HepG2 (cell line): ENCODE data around the gene ZDHHC8. TPM values are rescaled to one million over a fixed set of nuclear protein-coding genes. Genes with fewer than 3 reads are reported as not detected.

Source experiments
- EP300 ChIP-seq, 3 experiments: sonication (generic) in 1 of 3; formaldehyde crosslinking in 1 of 3; IDR thresholded peaks; 2 replicates each; pipeline versions ENCODE4 v1.5.1 to v1.6.1; 2011 to 2020; ENCODE audit warnings: low read depth in 2 of 3, low read length in 2 of 3, borderline replicate concordance in 1 of 3, improper control_type of control experiment in 1 of 3, mild to moderate bottlenecking in 1 of 3, missing genetic modification reagents in 1 of 3, moderate library complexity in 1 of 3
- FOXP4 ChIP-seq: sonication (generic); formaldehyde crosslinking; IDR thresholded peaks from 2 replicates; pipeline ENCODE4 v1.4.0; 2020; ENCODE audit warnings: missing genetic modification reagents
- GPBP1L1 ChIP-seq: sonication (generic); formaldehyde crosslinking; IDR thresholded peaks from 2 replicates; pipeline ENCODE4 v1.5.0; 2020; ENCODE audit warnings: mild to moderate bottlenecking, missing genetic modification reagents
- HOXA9 ChIP-seq: sonication (generic); formaldehyde crosslinking; IDR thresholded peaks from 2 replicates; pipeline ENCODE4 v1.8.1; 2022; ENCODE audit warnings: missing genetic modification reagents, mild to moderate bottlenecking, moderate library complexity, borderline replicate concordance
- LBX2 ChIP-seq: sonication (generic); formaldehyde crosslinking; IDR thresholded peaks from 2 replicates; pipeline ENCODE4 v1.5.0; 2020; ENCODE audit warnings: missing genetic modification reagents, mild to moderate bottlenecking, borderline replicate concordance
- MYNN ChIP-seq: sonication (generic); formaldehyde crosslinking; IDR thresholded peaks from 2 replicates; pipeline ENCODE4 v1.4.0; 2020; ENCODE audit warnings: mild to moderate bottlenecking, low read depth, missing genetic modification reagents
- NR1H2 ChIP-seq: sonication (generic); formaldehyde crosslinking; IDR thresholded peaks from 2 replicates; pipeline ENCODE4 v1.8.1; 2022; ENCODE audit warnings: low read depth, missing genetic modification reagents, borderline replicate concordance
- ZBTB38 ChIP-seq: sonication (generic); formaldehyde crosslinking; IDR thresholded peaks from 2 replicates; pipeline ENCODE4 v1.5.1; 2020; ENCODE audit warnings: mild to moderate bottlenecking, missing genetic modification reagents
- ZMYM4 ChIP-seq: sonication (generic); formaldehyde crosslinking; IDR thresholded peaks from 2 replicates; pipeline ENCODE4 v1.8.1; 2023; ENCODE audit warnings: mild to moderate bottlenecking, missing genetic modification reagents
- ZNF207 ChIP-seq: fragments of 450-650 bp; IDR thresholded peaks from 2 replicates; pipeline ENCODE4 v1.6.1; 2016; ENCODE audit warnings: antibody characterized with exemption, borderline replicate concordance
- ZNF274 ChIP-seq: sonication (generic); formaldehyde crosslinking; IDR thresholded peaks from 2 replicates; pipeline ENCODE4 v1.5.1; 2020; ENCODE audit warnings: mild to moderate bottlenecking, missing genetic modification reagents
- ZNF460 ChIP-seq: sonication (generic); formaldehyde crosslinking; IDR thresholded peaks from 2 replicates; pipeline ENCODE4 v1.5.1; 2020; ENCODE audit warnings: missing genetic modification reagents, mild to moderate bottlenecking, borderline replicate concordance
- ZNF724P ChIP-seq: sonication (generic); formaldehyde crosslinking; IDR thresholded peaks from 2 replicates; pipeline ENCODE4 v1.8.0; 2022; ENCODE audit warnings: missing genetic modification reagents, borderline replicate concordance
- ZZZ3 ChIP-seq: sonication (generic); formaldehyde crosslinking; IDR thresholded peaks from 2 replicates; pipeline ENCODE4 v1.4.0; 2020; ENCODE audit warnings: missing genetic modification reagents, mild to moderate bottlenecking, borderline replicate concordance
- polyA plus RNA-seq, 8 experiments: library from polyadenylated mRNA; depleted of rRNA in 3 of 8; stranded (reverse) in 7 of 8; unstranded in 1 of 8; fragments of >200 nt; fragmentation: Illumina TruSeq in 4 of 8; extraction: Trizol in 4 of 8; gene quantifications; 2 replicates each; pipeline versions ENCODE4 v1.2.1 to v1.2.3, GENCODE V29; 2011 to 2016; ENCODE audit warnings: low read depth in 4 of 8, missing spikeins in 1 of 8, mixed read lengths in 1 of 8; ENCODE audit not compliant: insufficient read depth in 1 of 8
- total RNA-seq, 5 experiments: library from RNA; depleted of rRNA; stranded (reverse); fragments of >200 nt; fragmentation: Illumina TruSeq; extraction: Trizol; gene quantifications; 2 replicates each; pipeline ENCODE4 v1.2.3, GENCODE V29; 2016; ENCODE audit warnings: low read depth in 1 of 5
- TF ChIP-seq, protein P1 (sequence below): sonication (generic); formaldehyde crosslinking; IDR thresholded peaks from 2 replicates; pipeline ENCODE4 v1.4.0; 2020; ENCODE audit warnings: mild to moderate bottlenecking, missing genetic modification reagents
- TF ChIP-seq, protein P2 (sequence below): sonication (generic); formaldehyde crosslinking; IDR thresholded peaks from 2 replicates; pipeline ENCODE4 v1.4.0; 2020; ENCODE audit warnings: missing genetic modification reagents

Gene ZDHHC8
- total and polyA plus RNA-seq, 2 of the 13 experiments (the other 11 are each of a cell fraction or from before 2014, with no cell fraction given) = 7.5 to 21.3 TPM

- TF ChIP-seq LBX2 (CRISPR knock-in tag) = no peak
- TF ChIP-seq FOXP4 = no peak
- TF ChIP-seq ZNF274 (CRISPR knock-in tag) = no peak
- TF ChIP-seq ZNF460 (CRISPR knock-in tag) = no peak
- TF ChIP-seq, protein P1, sequence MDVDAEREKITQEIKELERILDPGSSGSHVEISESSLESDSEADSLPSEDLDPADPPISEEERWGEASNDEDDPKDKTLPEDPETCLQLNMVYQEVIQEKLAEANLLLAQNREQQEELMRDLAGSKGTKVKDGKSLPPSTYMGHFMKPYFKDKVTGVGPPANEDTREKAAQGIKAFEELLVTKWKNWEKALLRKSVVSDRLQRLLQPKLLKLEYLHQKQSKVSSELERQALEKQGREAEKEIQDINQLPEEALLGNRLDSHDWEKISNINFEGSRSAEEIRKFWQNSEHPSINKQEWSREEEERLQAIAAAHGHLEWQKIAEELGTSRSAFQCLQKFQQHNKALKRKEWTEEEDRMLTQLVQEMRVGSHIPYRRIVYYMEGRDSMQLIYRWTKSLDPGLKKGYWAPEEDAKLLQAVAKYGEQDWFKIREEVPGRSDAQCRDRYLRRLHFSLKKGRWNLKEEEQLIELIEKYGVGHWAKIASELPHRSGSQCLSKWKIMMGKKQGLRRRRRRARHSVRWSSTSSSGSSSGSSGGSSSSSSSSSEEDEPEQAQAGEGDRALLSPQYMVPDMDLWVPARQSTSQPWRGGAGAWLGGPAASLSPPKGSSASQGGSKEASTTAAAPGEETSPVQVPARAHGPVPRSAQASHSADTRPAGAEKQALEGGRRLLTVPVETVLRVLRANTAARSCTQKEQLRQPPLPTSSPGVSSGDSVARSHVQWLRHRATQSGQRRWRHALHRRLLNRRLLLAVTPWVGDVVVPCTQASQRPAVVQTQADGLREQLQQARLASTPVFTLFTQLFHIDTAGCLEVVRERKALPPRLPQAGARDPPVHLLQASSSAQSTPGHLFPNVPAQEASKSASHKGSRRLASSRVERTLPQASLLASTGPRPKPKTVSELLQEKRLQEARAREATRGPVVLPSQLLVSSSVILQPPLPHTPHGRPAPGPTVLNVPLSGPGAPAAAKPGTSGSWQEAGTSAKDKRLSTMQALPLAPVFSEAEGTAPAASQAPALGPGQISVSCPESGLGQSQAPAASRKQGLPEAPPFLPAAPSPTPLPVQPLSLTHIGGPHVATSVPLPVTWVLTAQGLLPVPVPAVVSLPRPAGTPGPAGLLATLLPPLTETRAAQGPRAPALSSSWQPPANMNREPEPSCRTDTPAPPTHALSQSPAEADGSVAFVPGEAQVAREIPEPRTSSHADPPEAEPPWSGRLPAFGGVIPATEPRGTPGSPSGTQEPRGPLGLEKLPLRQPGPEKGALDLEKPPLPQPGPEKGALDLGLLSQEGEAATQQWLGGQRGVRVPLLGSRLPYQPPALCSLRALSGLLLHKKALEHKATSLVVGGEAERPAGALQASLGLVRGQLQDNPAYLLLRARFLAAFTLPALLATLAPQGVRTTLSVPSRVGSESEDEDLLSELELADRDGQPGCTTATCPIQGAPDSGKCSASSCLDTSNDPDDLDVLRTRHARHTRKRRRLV (CRISPR knock-in tag) = 0 out of 2 replicates have a peak, but pooled peaks have one; percentile 3
- TF ChIP-seq ZBTB38 = peak; percentile 87
- no peak for TF ChIP-seq NR1H2 (CRISPR knock-in tag)
- TF ChIP-seq ZMYM4 (CRISPR knock-in tag) = no peak
- no peak for TF ChIP-seq ZZZ3 (CRISPR knock-in tag)
- TF ChIP-seq HOXA9 (CRISPR knock-in tag) = 0 out of 2 replicates have a peak, but pooled peaks have one; percentile 44
- no peak for TF ChIP-seq ZNF207
- TF ChIP-seq EP300 (IDR thresholded peaks at IDR 0.05; ENCODE audit: low read depth in 2 of 2, low read length in 2 of 2) = no peak
- 0 out of 2 replicates have a peak, but pooled peaks have one; percentile 10 for TF ChIP-seq EP300 (CRISPR knock-in tag; IDR thresholded peaks at IDR 0.05; ENCODE audit: borderline replicate concordance)
- TF ChIP-seq, protein P2, sequence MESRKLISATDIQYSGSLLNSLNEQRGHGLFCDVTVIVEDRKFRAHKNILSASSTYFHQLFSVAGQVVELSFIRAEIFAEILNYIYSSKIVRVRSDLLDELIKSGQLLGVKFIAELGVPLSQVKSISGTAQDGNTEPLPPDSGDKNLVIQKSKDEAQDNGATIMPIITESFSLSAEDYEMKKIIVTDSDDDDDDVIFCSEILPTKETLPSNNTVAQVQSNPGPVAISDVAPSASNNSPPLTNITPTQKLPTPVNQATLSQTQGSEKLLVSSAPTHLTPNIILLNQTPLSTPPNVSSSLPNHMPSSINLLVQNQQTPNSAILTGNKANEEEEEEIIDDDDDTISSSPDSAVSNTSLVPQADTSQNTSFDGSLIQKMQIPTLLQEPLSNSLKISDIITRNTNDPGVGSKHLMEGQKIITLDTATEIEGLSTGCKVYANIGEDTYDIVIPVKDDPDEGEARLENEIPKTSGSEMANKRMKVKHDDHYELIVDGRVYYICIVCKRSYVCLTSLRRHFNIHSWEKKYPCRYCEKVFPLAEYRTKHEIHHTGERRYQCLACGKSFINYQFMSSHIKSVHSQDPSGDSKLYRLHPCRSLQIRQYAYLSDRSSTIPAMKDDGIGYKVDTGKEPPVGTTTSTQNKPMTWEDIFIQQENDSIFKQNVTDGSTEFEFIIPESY (CRISPR knock-in tag) = peak; percentile 71; the same call in 1 of the 2 replicates
- TF ChIP-seq ZNF724P = no peak
- TF ChIP-seq MYNN (CRISPR knock-in tag) = no peak
- TF ChIP-seq GPBP1L1 (CRISPR knock-in tag) = no peak
These were observed 15.8 kb upstream of the ZDHHC8 start, which contains the start of gene RANBP1 (continued) for GRCh38 chr22:20115691-20116375.
